Neuronal stem cell (in vitro differentiated cells): ENCODE measurements around the gene PLEKHA6.
A peak's percentile ranks its signal among the peaks of the same experiment; 100 is the strongest.

Experiments used
- DNase-seq: peaks from one replicate; pipeline ENCODE4 v3.0.0-alpha.2; 2013; ENCODE audit warnings: low spot score
- H2AFZ ChIP-seq: one replicate; pipeline ENCODE4 v1.6.1; 2013; ENCODE audit warnings: mild to moderate bottlenecking, low read length, inconsistent platforms
- H2AK5ac ChIP-seq: 2 replicates; pipeline ENCODE4 v1.6.1; 2013; ENCODE audit warnings: low read depth, mild to moderate bottlenecking, inconsistent platforms, low read length, moderate library complexity, mixed read lengths
- H2BK120ac ChIP-seq: 2 replicates; pipeline ENCODE4 v1.6.1; 2013; ENCODE audit warnings: low read depth, mild to moderate bottlenecking, inconsistent platforms, low read length, moderate library complexity, mixed read lengths
- H2BK12ac ChIP-seq: one replicate; pipeline ENCODE4 v1.6.1; 2013; ENCODE audit warnings: low read length, inconsistent platforms
- H2BK15ac ChIP-seq: 2 replicates; pipeline ENCODE4 v1.6.1; 2013; ENCODE audit warnings: mild to moderate bottlenecking, low read length, inconsistent platforms, mixed read lengths
- H2BK5ac ChIP-seq: one replicate; pipeline ENCODE4 v1.6.1; 2013; ENCODE audit warnings: inconsistent platforms, mild to moderate bottlenecking, low read length, moderate library complexity
- H3K14ac ChIP-seq: one replicate; pipeline ENCODE4 v1.6.1; 2013; ENCODE audit warnings: low read length, inconsistent platforms
- H3K18ac ChIP-seq: 2 replicates; pipeline ENCODE4 v1.6.1; 2013; ENCODE audit warnings: low read length, inconsistent platforms
- H3K23ac ChIP-seq: 2 replicates; pipeline ENCODE4 v1.6.1; 2013; ENCODE audit warnings: low read depth, mild to moderate bottlenecking, mixed read lengths, low read length, inconsistent platforms; ENCODE audit not compliant: poor library complexity
- H3K27ac ChIP-seq: replicated peaks from 3 replicates; pipeline ENCODE4 v1.5.1; 2013; ENCODE audit warnings: low read length, inconsistent platforms
- H3K27me3 ChIP-seq, 3 experiments: 2 replicates each; pipeline ENCODE4 v1.6.1; 2013; ENCODE audit warnings: low read length in 3 of 3, mild to moderate bottlenecking in 2 of 3, inconsistent platforms in 1 of 3, low read depth in 1 of 3, mixed read lengths in 1 of 3, moderate library complexity in 1 of 3; ENCODE audit not compliant: control insufficient read depth in 3 of 3, insufficient read depth in 3 of 3
- H3K36me3 ChIP-seq, 2 donors: replicated peaks in 1 of 2; 2 replicates each; pipeline ENCODE4 v1.6.1; 2013; ENCODE audit warnings: low read length in 2 of 2; ENCODE audit not compliant: control insufficient read depth in 2 of 2, insufficient read depth in 2 of 2
- H3K4ac ChIP-seq: 2 replicates; pipeline ENCODE4 v1.6.1; 2013; ENCODE audit warnings: inconsistent platforms, mild to moderate bottlenecking, low read length, moderate library complexity
- H3K4me1 ChIP-seq, 2 donors: 1 replicate in 1 of 2; 2 replicates in 1 of 2; pipeline ENCODE4 v1.6.1; 2013; ENCODE audit warnings: low read length in 2 of 2, low read depth in 1 of 2; ENCODE audit not compliant: control insufficient read depth in 2 of 2, insufficient read depth in 1 of 2
- H3K4me2 ChIP-seq: one replicate; pipeline ENCODE4 v1.6.1; 2013; ENCODE audit warnings: mild to moderate bottlenecking, low read length, inconsistent platforms; ENCODE audit not compliant: insufficient read depth, poor library complexity, severe bottlenecking
- H3K4me3 ChIP-seq, 2 donors: 2 replicates each; pipeline ENCODE4 v1.5.1; 2013; ENCODE audit warnings: low read length in 2 of 2, mild to moderate bottlenecking in 2 of 2, inconsistent platforms in 1 of 2, moderate library complexity in 1 of 2
- H3K79me1 ChIP-seq: one replicate; pipeline ENCODE4 v1.6.1; 2013; ENCODE audit warnings: low read depth, mild to moderate bottlenecking, inconsistent platforms, low read length, moderate library complexity
- H3K9ac ChIP-seq: one replicate; pipeline ENCODE4 v1.6.1; 2013; ENCODE audit warnings: mild to moderate bottlenecking, low read depth, low read length, inconsistent platforms; ENCODE audit not compliant: poor library complexity
- H3K9me3 ChIP-seq, 2 donors: replicated peaks in 1 of 2; 2 replicates each; pipeline versions ENCODE3 to v1.6.1; 2013; ENCODE audit warnings: low read length in 2 of 2, mild to moderate bottlenecking in 2 of 2, inconsistent platforms in 1 of 2, low read depth in 1 of 2, mixed read lengths in 1 of 2, moderate library complexity in 1 of 2; ENCODE audit not compliant: control insufficient read depth in 2 of 2, insufficient read depth in 1 of 2
- H4K8ac ChIP-seq: one replicate; pipeline ENCODE4 v1.6.1; 2013; ENCODE audit warnings: low read depth, mild to moderate bottlenecking, inconsistent platforms, low read length, moderate library complexity
- H4K91ac ChIP-seq: one replicate; pipeline ENCODE4 v1.6.1; 2013; ENCODE audit warnings: low read length, low read depth, mild to moderate bottlenecking, inconsistent platforms; ENCODE audit not compliant: poor library complexity
- WGBS, 2 donors: extraction: QIAGEN DNeasy Blood & Tissue Kit; methylation state at CpG; one replicate each; pipeline ENCODE4 v1.1.7; 2013; ENCODE audit warnings: missing lambda C conversion rate in 2 of 2, mixed read lengths in 1 of 2; ENCODE audit not compliant: insufficient read length in 2 of 2, insufficient replicate concordance in 1 of 2; ENCODE audit errors: extremely low coverage in 2 of 2; 5-methylcytosine and 5-hydroxymethylcytosine counted together

PLEKHA6 gene

DNA sequence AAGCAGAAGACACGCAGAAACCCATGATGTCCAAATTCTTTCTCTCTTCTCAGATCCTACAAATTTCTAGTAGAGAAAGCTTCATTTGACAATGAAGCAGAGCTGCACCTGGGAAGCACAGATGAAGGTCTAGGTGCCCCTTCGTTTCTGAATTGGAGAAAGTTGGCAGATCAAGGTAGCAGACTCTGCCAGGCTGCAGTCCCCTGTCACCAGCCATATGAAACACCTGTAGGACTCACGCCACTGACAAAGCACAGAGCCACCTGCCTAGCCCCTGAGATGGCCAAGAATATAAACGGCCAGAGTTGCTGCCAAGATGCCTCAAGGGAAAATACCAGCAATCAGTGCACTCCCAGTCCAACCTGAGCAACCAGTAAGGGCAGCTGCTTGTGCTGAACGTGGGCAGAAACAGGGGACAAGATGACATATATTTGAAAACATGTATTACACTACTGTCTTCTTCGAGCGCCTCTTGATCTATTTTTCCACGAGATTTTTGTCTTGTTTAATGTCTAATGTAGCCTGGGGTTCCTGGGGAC lies 20.6 kb upstream of the PLEKHA6 start:
- no peak overlapping the region for H3K14ac ChIP-seq
- no peak overlapping the region for H3K27ac ChIP-seq
- H2AFZ ChIP-seq, result no peak overlapping the region
- peaks cover 1 to 5% of the 10 kb centered on the region in 2 donors for H3K9me3 ChIP-seq
- H3K79me1 ChIP-seq, result no peaks in the 10 kb centered on the region
- H4K8ac ChIP-seq, result no peak overlapping the region
- no peak overlapping the region for H4K91ac ChIP-seq
- H2BK12ac ChIP-seq, result no peak overlapping the region
- no CpG with 5 or more reads among the region's 8 CpGs for WGBS, 2 donors
- H3K4me3 ChIP-seq, result no peak overlapping the region
- H2BK15ac ChIP-seq, result no peak overlapping the region
- H2AK5ac ChIP-seq, result no peak overlapping the region
- no peak overlapping the region for H3K18ac ChIP-seq
- no peak overlapping the region for H3K23ac ChIP-seq
- no peak overlapping the region for H3K4me2 ChIP-seq
- no peak overlapping the region for H3K9ac ChIP-seq
- H3K36me3 ChIP-seq, result no peaks in the 10 kb centered on the region
- DNase-seq, result no peak
- no peak overlapping the region for H2BK120ac ChIP-seq
- no peak overlapping the region for H2BK5ac ChIP-seq
- H3K4ac ChIP-seq, result no peak overlapping the region
- peaks cover 15 to 88% (median 51%) of the 10 kb centered on the region in 3 experiments for H3K27me3 ChIP-seq
- peaks cover 4 to 7% of the 10 kb centered on the region in 2 donors for H3K4me1 ChIP-seq

DNA sequence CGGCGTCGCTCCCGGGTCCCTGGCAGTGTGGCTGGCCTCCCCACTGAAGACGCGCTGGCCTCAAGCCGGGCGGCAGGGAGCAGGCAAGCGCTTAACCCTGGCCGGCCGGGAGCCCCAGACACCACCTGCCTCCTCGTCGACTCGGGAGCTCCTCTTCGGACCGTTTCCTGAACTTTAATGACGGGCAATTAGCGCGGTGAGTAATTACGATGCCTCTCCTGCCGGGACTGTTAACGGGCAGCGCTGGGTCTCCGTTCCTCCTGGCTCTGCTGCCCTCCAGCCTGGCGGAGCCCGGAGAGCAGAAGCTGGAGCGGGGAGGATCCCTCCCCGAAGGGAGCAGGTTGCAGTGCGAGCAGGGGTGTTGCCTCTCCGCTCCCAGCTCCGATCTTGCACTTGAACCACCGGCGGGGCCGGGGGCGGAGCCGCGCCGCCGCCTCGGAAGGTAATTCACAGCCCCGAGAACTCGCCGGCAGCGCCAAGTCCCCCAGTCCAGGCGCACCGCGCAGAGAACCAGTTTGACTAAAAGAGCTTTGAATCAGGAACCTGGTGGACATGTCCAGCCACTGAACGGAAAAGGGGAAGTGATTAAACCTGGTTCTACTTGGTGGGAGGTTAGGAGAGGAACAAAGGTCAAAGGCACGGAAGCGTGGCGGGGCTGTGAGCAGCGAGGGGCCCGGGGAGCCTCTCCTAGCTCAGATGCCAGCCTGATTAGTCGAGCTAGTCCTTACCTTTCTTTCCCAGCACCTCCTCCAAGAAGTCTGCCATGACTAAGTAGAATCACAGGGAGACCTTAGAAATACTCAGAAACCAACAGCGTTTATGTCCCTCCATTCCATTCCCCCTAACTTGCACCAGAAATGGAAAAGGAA lies 18.3 kb upstream of the PLEKHA6 start:
- Histone ChIP-seq H2BK5ac (no peak overlapping the region), H2BK120ac (no peak overlapping the region), H3K9ac (no peak overlapping the region), H3K79me1 (no peaks in the 10 kb centered on the region), H2BK15ac (no peak overlapping the region), H4K8ac (no peak overlapping the region), H3K4me1 (peaks cover 4 to 7% of the 10 kb centered on the region in 2 donors), H2AFZ (peak overlapping the region; percentile 93), H2BK12ac (no peak overlapping the region), H3K18ac (peak overlapping the region; percentile 62), H3K27me3 (peaks cover 15 to 94% (median 66%) of the 10 kb centered on the region in 3 experiments), H3K4me3 (peak overlapping the region; percentile 29 to 57), H4K91ac (no peak overlapping the region), H3K9me3 (peaks cover 1 to 5% of the 10 kb centered on the region in 2 donors), H2AK5ac (no peak overlapping the region), H3K27ac (no peak overlapping the region), H3K4ac (no peak overlapping the region), H3K14ac (no peak overlapping the region), H3K4me2 (peak overlapping the region; percentile 51), H3K23ac (no peak overlapping the region), H3K36me3 (no peaks in the 10 kb centered on the region)
- WGBS, 2 donors, result no CpG with 5 or more reads among the region's 55 CpGs
- DNase-seq, result no peak

DNA sequence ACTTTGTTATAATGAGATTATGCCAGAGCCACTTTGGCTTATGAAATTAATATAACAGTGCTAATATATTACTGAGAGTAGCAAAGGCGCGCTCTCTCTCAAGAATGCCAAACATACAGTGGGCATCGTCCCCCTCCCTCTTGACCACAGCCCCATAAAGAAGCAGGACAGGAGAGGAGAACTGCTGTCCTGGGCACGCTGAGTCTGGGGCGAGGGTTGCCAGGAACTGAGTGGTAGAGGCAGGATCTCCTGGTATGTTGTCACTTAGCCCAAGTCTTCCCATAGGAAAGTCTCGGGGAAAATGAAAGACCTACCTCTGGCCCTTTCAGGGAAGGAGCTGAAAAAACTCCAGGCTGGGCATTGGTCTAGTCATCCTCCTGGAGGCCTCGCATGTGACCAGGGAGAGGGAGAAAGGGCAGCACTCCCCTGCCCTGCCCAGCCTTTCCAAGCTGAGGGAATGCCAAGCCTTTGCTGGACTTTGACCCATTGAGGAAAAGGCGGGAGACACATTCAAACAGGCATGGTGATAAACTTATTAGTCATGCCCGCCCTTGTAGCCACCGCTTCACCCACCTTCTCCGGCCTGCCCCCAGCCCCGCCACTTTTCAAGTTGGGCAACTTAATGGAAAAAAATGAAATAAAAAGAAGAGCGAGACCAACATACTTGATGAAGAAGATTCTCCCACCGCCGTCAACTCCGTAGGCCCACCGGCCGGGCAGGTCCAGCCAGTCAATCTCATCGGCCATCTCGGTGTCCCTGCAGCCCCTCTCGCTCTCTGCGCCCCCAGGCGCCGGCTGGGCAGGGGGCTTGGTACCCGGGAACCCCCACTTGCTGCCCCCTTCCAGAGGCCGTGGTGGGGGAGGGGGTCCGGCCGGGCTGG lies 17.4 kb upstream of the PLEKHA6 start:
- Histone ChIP-seq H4K91ac (no peak overlapping the region), H2BK5ac (no peak overlapping the region), H2BK120ac (no peak overlapping the region), H2BK12ac (no peak overlapping the region), H3K18ac (peak overlapping the region; percentile 62), H3K9me3 (peaks cover 1 to 5% of the 10 kb centered on the region in 2 donors), H2BK15ac (no peak overlapping the region), H3K79me1 (no peaks in the 10 kb centered on the region), H3K27me3 (peaks cover 15 to 93% (median 68%) of the 10 kb centered on the region in 3 experiments), H2AFZ (peak overlapping the region; percentile 93), H2AK5ac (no peak overlapping the region), H3K36me3 (no peaks in the 10 kb centered on the region), H3K23ac (no peak overlapping the region), H3K9ac (no peak overlapping the region), H3K4me3 (peak overlapping the region; percentile 29 to 30), H3K4me2 (peak overlapping the region; percentile 51), H3K14ac (no peak overlapping the region), H3K27ac (no peak overlapping the region), H4K8ac (no peak overlapping the region), H3K4ac (no peak overlapping the region), H3K4me1 (peaks cover 4 to 7% of the 10 kb centered on the region in 2 donors)
- WGBS, 2 donors, result no CpG with 5 or more reads among the region's 28 CpGs
- DNase-seq, result no peak
